NCI-H2171 (cell line): ENCODE measurements around the gene FRS3.

ENCODE experiments used
- DNase-seq: peaks from one replicate; lab custom pipeline; 2025; lab: John Stamatoyannopoulos, UW

Gene FRS3

DNA sequence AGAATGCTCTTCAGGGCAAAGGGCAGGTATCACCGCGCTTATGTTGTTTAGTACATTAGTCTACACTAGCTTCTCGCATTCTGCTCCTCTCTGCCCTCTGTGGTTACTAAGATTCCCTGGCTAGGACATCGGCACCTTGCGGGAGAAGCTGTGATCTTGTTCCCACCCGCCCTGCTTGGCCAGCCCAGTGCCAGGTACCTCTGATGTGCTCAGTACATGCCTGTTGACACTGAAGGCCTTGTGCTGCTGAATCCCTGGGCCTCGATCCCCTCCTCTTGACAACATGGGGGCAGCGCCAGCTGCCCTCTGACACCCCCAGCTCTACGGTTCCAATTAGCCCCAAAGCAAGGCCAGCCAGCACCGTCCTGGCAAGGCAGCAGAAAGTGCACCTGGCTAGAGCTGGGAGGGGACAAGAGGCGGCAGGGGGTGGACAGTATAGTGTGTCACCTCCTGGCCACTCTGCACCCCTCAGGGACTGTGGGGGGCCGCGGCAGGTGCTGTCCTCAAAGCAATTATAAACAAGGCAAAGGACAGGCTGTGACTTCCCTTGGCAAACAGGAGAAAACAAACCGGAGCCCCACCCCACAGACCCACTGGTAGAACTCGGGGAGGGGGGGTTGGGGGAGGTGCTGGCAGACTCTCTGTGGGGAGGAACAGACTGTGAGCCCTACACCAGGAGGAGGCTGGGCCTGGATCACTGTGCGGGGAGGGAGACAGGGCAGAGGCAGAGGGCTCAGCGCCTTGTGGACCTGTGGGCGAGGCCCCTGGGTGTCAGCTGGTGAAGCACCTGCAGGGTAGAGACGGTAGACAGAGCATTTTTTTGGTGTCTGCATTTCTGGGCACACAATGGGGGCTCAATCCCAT is 51.4 kb downstream of the FRS3 start:
- peak; percentile 9 for DNase-seq

DNA sequence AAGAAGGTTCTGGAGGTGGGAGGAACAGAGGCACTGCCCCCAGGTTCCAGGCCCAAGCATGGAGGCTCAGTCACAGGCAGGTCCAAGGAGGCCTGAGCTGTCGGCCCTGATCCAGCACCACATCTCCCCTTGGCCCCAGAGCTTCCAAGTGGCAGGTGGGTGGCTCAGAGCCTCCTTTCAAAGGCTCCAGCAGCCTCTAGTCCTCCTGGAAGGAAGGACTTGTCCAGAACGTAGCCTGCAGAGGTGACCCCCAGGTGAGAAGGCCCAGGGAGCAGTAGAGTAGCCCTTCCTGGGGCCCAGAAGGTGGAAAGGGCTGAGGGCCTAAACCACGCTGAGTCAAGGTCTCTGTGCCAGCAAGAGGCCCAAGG is 52.0 kb downstream of the FRS3 start:
- no peak for DNase-seq

- DNase-seq, result no peak
Measured at GRCh38 chr6:41726876-41727275, 52.8 kb downstream of the FRS3 start.

DNA sequence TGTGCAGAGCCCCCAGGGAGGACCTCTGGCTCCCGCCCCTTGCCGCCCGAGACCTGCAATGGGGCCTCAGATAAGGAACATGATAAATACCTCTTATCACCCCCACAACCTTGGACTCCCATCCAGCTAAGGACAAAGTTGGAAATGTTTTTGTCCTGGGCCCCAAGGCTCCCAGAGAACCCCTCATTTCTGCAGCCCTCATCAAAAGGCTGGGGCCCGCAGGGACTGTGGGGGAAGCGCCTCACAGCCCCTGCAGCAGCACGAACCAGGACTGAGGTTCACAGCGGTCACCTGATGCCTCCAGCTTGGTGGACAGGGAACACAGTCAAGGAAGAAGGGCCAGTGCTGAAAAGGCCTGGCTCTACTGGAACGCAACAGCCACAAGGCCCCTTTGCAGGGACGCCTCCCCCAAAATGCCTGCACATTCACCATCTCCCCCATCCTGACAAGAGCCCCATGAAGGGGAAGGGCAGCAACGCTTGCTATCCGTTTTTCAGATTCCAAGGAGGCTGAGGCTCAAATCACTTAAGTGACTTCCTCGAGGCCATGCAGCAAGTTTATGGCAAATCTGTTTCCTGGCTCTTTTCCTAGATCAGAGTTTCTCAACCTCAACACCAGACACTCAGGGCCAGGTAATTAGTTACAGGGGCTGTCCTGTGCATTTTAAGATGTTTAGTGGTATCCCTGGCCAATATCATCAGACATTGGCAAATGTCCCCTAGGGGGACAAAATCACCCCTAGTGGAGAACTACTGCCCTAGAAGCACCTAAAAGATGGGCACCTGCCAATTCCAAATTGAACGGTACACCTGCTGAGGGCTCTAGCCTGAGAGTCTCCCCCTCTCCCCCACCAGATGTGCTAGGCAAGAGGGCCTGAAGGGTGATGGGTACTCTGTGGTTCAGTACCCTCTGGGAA is 54.9 kb downstream of the FRS3 start:
- no peak for DNase-seq

DNA sequence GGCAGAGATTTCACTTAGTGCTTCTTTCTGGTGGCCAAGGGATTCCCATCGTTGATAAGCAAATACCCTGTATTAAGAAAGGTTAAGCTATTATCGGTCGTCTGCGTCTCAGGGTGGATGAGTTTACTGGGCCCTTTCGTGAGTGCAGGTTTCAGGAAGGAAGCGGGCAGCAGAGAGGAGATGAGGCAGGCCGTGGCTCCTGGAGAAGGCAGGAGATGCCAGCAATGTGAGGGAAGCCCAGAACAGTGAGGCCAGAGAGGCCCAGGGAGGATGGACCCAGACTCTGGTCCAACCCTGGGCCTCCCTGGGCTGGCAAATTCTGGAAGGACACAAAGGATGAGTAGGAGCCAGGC is 55.5 kb downstream of the FRS3 start:
- DNase-seq, result no peak

- DNase-seq, result no peak
Measured at GRCh38 chr6:41723530-41724227, 56.0 kb downstream of the FRS3 start.

DNA sequence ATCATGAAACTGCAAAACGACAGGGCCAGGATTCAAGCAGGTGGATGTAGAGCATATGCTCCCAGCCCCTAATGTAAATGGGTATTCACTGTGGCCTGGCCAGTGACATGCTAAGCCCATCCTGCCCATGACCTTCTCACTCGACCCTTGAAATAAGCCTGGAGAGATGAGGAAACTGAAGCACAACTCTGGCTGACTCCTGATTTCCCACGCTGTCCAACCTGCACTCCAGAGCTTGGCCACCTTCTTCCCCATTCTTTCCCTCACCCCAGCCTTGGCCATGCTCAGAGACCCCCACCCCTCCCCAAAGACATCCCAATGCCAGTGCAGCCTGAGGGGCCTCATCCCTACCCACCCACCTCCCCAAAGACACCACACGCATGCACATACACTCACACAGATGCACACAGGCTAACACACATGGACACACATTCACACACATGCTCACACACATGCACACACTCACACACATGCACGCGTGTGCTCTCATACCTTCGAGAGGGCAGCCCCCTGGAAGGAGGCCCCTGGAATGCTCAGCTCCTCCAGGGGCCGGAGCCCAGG is 56.7 kb downstream of the FRS3 start:
- no peak for DNase-seq

DNA sequence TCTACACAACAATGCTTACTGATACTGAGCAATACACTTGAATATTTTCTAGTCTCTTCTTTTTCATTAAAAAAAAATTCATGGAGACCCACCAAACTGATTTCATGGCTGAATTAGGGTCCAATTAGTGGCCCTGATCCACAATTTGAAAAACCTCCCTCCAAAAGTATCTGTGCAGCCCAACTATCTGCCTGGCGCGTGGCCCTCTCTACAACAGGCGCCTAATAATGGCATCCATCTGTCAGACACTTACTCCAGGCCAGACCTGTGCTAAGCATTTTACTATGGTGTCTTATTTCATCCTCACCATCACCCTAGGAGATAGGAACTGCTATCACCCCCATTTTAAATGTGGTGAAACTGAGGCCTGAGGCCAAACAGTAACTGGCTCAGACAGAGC is 58.3 kb downstream of the FRS3 start:
- no peak for DNase-seq

- DNase-seq, result no peak
Measured at GRCh38 chr6:41720783-41721182, 58.9 kb downstream of the FRS3 start.

DNA sequence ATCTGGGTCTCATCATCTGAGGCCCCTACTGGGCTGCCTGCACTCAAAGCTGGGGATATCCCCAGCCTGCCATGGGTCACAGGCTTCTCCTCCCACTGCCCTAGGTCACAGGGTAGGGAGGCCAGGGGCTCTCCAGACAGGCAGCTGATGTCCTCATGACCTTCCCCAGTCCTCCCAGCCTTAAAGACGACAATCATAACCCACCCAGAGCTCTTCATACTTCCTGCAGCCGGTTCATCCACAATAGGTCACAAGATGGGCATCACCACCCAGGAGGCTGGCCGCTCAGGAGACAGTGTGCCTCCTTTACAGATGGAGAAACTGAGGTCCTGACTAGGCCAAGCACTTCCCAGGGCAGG is 59.5 kb downstream of the FRS3 start:
- DNase-seq, result no peak
